Right atrium auricular region (tissue), 2 donors: ENCODE results near the gene NTN1. TPM values are rescaled to one million over a fixed set of nuclear protein-coding genes. Genes with fewer than 3 reads are reported as not detected.
"Not testable (repeated sequence)": the region's sequence is repeated elsewhere in the genome, so short reads cannot be mapped to it uniquely, and the experiment has no call there.

Experiments
- DNase-seq: peaks from one replicate; pipeline ENCODE4 v3.0.0-alpha.2; 2019; ENCODE audit warnings: low spot score
- H3K27ac ChIP-seq, 2 donors: fragments of 200-600 bp; sonication (generic); 1 replicate in 1 of 2; 2 replicates in 1 of 2; pipeline ENCODE4 v1.5.1; 2016 to 2019
- H3K27me3 ChIP-seq, 2 donors: fragments of 200-600 bp; sonication (generic); one replicate each; pipeline versions ENCODE4 v1.5.1 to v1.6.0; 2017 to 2019
- H3K36me3 ChIP-seq: fragments of 200-600 bp; sonication (generic); one replicate; pipeline ENCODE4 v1.5.1; 2016
- H3K4me1 ChIP-seq, 2 donors: fragments of 200-600 bp; sonication (generic); one replicate each; pipeline versions ENCODE4 v1.5.1 to v1.6.0; 2017 to 2019
- H3K4me3 ChIP-seq, 2 donors: fragments of 200-600 bp; sonication (generic); 1 replicate in 1 of 2; 2 replicates in 1 of 2; pipeline ENCODE4 v1.5.1; 2017 to 2019; ENCODE audit warnings: mild to moderate bottlenecking in 1 of 2, moderate library complexity in 1 of 2
- H3K9me3 ChIP-seq, 2 donors: fragments of 200-600 bp; sonication (generic); one replicate each; pipeline ENCODE4 v1.5.1; 2019
- total RNA-seq, 2 donors: library from RNA; depleted of rRNA; stranded (reverse); fragments of >200 nt; gene quantifications; one replicate each; pipeline ENCODE4 v1.1.0, GENCODE V29; 2016
- TF ChIP-seq, protein P1 (sequence below), 2 donors: fragments of 200-600 bp; sonication (generic); IDR thresholded peaks; one replicate each; pipeline ENCODE4 v1.5.1; 2019; ENCODE audit warnings: antibody characterized with exemption in 2 of 2

The NTN1 gene
- total RNA-seq, 2 donors from 2014 or later: 142 to 163 TPM

DNA sequence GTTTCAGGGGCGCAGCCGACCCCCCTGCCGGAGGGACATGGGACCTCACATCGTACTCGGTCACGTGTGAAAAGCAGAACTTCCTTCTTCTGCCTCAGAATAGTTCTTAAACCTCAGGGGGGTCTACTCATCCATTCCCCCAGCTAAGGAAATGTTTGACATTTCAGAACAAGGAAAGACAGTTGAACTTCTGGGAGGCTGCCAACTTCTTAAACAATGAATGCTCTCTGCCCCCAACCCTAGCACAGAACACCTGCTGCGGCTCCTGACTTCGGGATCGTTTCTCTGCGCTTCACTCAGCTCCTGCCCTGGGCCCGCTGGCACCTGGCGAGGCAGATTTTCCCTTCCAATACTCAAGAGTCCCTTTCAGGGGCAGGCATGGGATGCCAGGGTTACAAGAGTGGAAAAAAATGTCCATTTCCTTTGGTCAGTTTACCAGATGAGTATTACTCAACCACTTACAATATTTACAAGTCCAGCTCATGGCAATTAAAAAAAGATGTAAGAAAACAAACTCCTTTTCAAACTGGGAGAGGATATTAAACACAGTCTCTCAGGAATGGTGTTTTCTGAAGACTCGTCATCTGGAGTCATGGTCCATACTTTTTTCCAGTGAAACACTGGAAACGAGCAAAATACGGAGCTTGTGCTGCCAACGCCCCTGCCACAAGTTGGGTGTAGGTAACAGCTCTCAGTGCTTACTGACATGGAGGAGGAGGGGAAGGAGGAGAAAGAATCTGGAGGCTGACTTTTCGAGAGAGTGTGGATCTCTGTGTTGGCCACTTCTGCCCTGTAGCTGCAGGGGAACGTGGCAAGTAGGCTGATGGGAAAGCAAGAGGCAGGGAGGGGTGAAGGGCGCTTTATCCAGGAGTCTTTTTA is 235.7 kb downstream of the NTN1 start:
- Histone ChIP-seq H3K9me3 (no peaks in the 10 kb centered on the region), H3K27ac (no peak overlapping the region), H3K4me3 (no peak overlapping the region), H3K36me3 (no peaks in the 10 kb centered on the region), H3K4me1 (peaks cover 0 to 33% of the 10 kb centered on the region in 2 donors), H3K27me3 (no peaks in the 10 kb centered on the region)
- TF ChIP-seq, protein P1, sequence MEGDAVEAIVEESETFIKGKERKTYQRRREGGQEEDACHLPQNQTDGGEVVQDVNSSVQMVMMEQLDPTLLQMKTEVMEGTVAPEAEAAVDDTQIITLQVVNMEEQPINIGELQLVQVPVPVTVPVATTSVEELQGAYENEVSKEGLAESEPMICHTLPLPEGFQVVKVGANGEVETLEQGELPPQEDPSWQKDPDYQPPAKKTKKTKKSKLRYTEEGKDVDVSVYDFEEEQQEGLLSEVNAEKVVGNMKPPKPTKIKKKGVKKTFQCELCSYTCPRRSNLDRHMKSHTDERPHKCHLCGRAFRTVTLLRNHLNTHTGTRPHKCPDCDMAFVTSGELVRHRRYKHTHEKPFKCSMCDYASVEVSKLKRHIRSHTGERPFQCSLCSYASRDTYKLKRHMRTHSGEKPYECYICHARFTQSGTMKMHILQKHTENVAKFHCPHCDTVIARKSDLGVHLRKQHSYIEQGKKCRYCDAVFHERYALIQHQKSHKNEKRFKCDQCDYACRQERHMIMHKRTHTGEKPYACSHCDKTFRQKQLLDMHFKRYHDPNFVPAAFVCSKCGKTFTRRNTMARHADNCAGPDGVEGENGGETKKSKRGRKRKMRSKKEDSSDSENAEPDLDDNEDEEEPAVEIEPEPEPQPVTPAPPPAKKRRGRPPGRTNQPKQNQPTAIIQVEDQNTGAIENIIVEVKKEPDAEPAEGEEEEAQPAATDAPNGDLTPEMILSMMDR (IDR thresholded peaks at IDR 0.05): no peak
- no peak for DNase-seq

- H3K27me3 ChIP-seq, DNase-seq, H3K36me3 ChIP-seq, H3K9me3 ChIP-seq, H3K4me3 ChIP-seq, H3K27ac ChIP-seq: not testable (repeated sequence)
- H3K4me1 ChIP-seq: peaks cover 0 to 34% of the 10 kb centered on the region in 2 donors
Observed at GRCh38 chr17:9257630-9257965, 236.3 kb downstream of the NTN1 start.

- DNase-seq: no peak
- Histone ChIP-seq H3K27me3 (no peaks in the 10 kb centered on the region), H3K27ac (no peak overlapping the region), H3K4me3 (no peak overlapping the region), H3K36me3 (no peaks in the 10 kb centered on the region), H3K4me1 (peaks cover 0 to 34% of the 10 kb centered on the region in 2 donors), H3K9me3 (no peaks in the 10 kb centered on the region)
- TF ChIP-seq, protein P1 (IDR thresholded peaks at IDR 0.05): no peak
Observed at GRCh38 chr17:9258115-9259015, 237.1 kb downstream of the NTN1 start.

DNA sequence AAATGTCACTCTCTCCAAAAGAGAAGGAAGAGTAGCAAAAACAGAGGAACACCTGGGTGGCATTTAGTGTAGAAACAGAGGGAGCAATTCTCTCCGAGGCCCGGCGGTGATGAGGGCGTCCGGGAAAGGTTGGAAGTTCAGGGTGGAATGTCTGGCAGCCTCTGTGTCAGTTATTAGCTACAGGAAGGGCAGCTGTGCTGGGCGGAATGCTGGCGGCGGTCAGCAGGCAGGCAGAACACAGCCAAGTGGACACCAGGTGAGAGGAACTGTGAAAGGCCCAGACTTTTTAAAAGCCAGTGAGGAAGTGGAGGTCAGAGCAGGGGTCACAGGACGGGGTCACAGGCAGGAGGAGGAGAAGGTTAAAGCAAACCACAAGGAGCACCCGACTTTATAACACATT is 238.1 kb downstream of the NTN1 start:
- H3K36me3 ChIP-seq: no peaks in the 10 kb centered on the region
- peak overlapping the region in 1 of 2 donors; percentile 45 for H3K27ac ChIP-seq
- no peak for DNase-seq
- TF ChIP-seq, protein P1 (IDR thresholded peaks at IDR 0.05): no peak
- H3K4me3 ChIP-seq: no peak overlapping the region
- H3K27me3 ChIP-seq: no peaks in the 10 kb centered on the region
- peaks cover 0 to 34% of the 10 kb centered on the region in 2 donors for H3K4me1 ChIP-seq
- H3K9me3 ChIP-seq: no peaks in the 10 kb centered on the region

DNA sequence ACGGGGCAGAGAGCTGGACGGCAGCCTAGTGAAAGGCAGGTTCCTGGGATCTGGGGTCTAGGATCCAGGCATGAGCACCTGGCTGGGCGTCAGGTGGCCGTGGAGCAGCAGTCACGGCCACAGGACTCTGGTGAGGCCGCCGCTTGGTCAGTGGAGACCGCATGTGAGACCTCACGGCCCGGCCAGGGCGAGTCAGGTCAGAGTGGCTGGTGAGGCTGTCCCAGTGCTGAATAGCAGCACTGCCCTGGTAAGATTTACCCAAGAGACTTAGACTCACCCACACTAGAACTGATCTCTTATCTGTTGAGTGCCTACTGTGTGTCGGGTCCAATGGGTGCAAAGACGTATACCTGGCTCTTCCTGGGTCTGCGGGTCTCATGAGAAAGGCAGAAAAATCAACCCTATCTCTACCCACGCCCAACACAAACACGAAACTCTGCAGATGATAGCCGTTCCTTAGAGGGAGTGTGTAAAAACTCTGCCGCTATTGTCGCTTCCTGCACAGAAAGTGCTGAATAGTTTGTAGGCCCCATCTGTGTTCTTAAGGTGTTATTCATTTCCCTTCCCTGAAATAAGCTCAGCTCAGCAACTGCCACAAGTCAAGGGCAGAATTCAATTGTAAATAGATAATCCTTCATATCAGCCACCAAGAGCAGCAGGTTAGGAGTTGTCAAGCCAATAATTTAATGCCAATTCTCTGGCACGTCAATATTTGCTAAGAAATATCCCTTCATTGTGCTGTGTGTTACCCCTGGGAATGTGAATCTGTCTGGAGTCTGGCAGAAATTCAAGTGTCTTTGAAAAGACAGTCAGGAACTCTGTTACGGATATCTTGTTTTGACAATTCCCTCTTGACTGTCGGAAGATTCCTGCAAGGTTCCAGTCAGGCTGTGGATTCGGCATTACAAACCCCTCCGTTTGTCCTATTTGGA is 240.0 kb downstream of the NTN1 start:
- Histone ChIP-seq H3K27ac (no peak overlapping the region), H3K4me1 (peaks cover 0 to 40% of the 10 kb centered on the region in 2 donors), H3K36me3 (no peaks in the 10 kb centered on the region), H3K4me3 (no peak overlapping the region), H3K9me3 (no peaks in the 10 kb centered on the region), H3K27me3 (no peaks in the 10 kb centered on the region)
- no peak for DNase-seq
- TF ChIP-seq, protein P1 (IDR thresholded peaks at IDR 0.05): no peak
